ENCODE measurements around the gene CLBA1.

GRCh38 chr14:104936361-104937155 is 49.0 kb upstream of the CLBA1 start:
- no peak for TF ChIP-seq GATA2 (IDR thresholded peaks at IDR 0.05; ENCODE audit: low read depth, low read length)
- TF ChIP-seq GATA3 (IDR thresholded peaks at IDR 0.05; ENCODE audit: low read depth, low read length) = no peak
